CD4-positive, alpha-beta T cell treated with Interleukin-17A for 4 hours (primary cell): Measurements from ENCODE around the gene TBL1XR1.
A peak's percentile ranks its signal among the peaks of the same experiment; 100 is the strongest.
"Not testable (repeated sequence)": the region's sequence is repeated elsewhere in the genome, so short reads cannot be mapped to it uniquely, and the experiment has no call there.

Source experiments
- DNase-seq: peaks from one replicate; pipeline ENCODE4 v3.0.0-alpha.2; 2020; ENCODE audit warnings: mixed read lengths

Gene TBL1XR1

GRCh38 chr3:177057768-177058167 is 139.5 kb downstream of the TBL1XR1 start:
- peak; percentile 62 for DNase-seq

GRCh38 chr3:177056927-177057326 is 140.4 kb downstream of the TBL1XR1 start:
- no peak for DNase-seq

GRCh38 chr3:177055605-177056571 is 141.4 kb downstream of the TBL1XR1 start:
- no peak for DNase-seq

- no peak for DNase-seq
Measured at GRCh38 chr3:177053107-177053506, 144.2 kb downstream of the TBL1XR1 start.

- DNase-seq = no peak
Measured at GRCh38 chr3:177051411-177051810, 145.9 kb downstream of the TBL1XR1 start.

- no peak for DNase-seq
Measured at GRCh38 chr3:177050501-177051237, 146.6 kb downstream of the TBL1XR1 start.

GRCh38 chr3:177045767-177046166 is 151.5 kb downstream of the TBL1XR1 start:
- no peak for DNase-seq

- DNase-seq = no peak
Measured at GRCh38 chr3:177045222-177045621, 152.1 kb downstream of the TBL1XR1 start.

- no peak for DNase-seq
Measured at GRCh38 chr3:177041730-177042551, 155.3 kb downstream of the TBL1XR1 start.

- DNase-seq = no peak
Measured at GRCh38 chr3:177041021-177041729, 156.1 kb downstream of the TBL1XR1 start.

- no peak for DNase-seq
Measured at GRCh38 chr3:177039490-177040274, 157.6 kb downstream of the TBL1XR1 start.

- DNase-seq = no peak
Measured at GRCh38 chr3:177037241-177037640, 160.0 kb downstream of the TBL1XR1 start.

GRCh38 chr3:177035676-177036075 is 161.6 kb downstream of the TBL1XR1 start:
- no peak for DNase-seq

GRCh38 chr3:177034832-177035475 is 162.3 kb downstream of the TBL1XR1 start:
- DNase-seq = no peak

GRCh38 chr3:177026505-177027277 is 170.6 kb downstream of the TBL1XR1 start:
- DNase-seq = no peak

- no peak for DNase-seq
Measured at GRCh38 chr3:177015881-177016280, 181.4 kb downstream of the TBL1XR1 start.

- no peak for DNase-seq
Measured at GRCh38 chr3:177013681-177014280, 183.5 kb downstream of the TBL1XR1 start.

GRCh38 chr3:177005718-177006405 is 191.4 kb downstream of the TBL1XR1 start:
- no peak for DNase-seq

GRCh38 chr3:177000159-177000558 is 197.1 kb downstream of the TBL1XR1 start:
- not testable (repeated sequence) for DNase-seq
